Stomach smooth muscle (tissue), 2 donors: ENCODE data around the gene CHIT1.

ENCODE experiments used
- H3K27ac ChIP-seq: one replicate; pipeline ENCODE4 v1.7.0; 2013; ENCODE audit warnings: mild to moderate bottlenecking, low read length, inconsistent platforms
- H3K27me3 ChIP-seq, 2 donors: one replicate each; pipeline ENCODE4 v1.7.0; 2013; ENCODE audit warnings: low read length in 2 of 2; ENCODE audit not compliant: insufficient read depth in 2 of 2, control insufficient read depth in 1 of 2
- H3K36me3 ChIP-seq, 2 donors: one replicate each; pipeline ENCODE4 v1.7.0; 2013; ENCODE audit warnings: low read length in 2 of 2; ENCODE audit not compliant: control insufficient read depth in 2 of 2, insufficient read depth in 2 of 2
- H3K4me1 ChIP-seq: one replicate; pipeline ENCODE4 v1.7.0; 2013; ENCODE audit warnings: low read length; ENCODE audit not compliant: control insufficient read depth, insufficient read depth
- H3K4me3 ChIP-seq, 2 donors: one replicate each; pipeline ENCODE4 v1.7.0; 2013; ENCODE audit warnings: low read length in 2 of 2
- H3K9ac ChIP-seq, 2 donors: one replicate each; pipeline ENCODE4 v1.7.0; 2013; ENCODE audit warnings: low read length in 2 of 2, mild to moderate bottlenecking in 1 of 2
- H3K9me3 ChIP-seq, 2 donors: one replicate each; pipeline ENCODE4 v1.7.0; 2013; ENCODE audit warnings: low read length in 2 of 2; ENCODE audit not compliant: control insufficient read depth in 2 of 2
- donor health status: healthy.
- donor health status: Pancreatic carcinoma.

The CHIT1 gene

GRCh38 chr1:203174324-203174985, 55.0 kb downstream of the CHIT1 start:
- Histone ChIP-seq H3K4me1 (peaks cover 2% of the 10 kb centered on the region), H3K27me3 (no peaks in the 10 kb centered on the region), H3K27ac (no peak overlapping the region), H3K36me3 (no peaks in the 10 kb centered on the region), H3K9ac (no peak overlapping the region), H3K4me3 (no peak overlapping the region), H3K9me3 (no peaks in the 10 kb centered on the region)

- Histone ChIP-seq H3K27me3 (no peaks in the 10 kb centered on the region), H3K4me1 (peaks cover 2% of the 10 kb centered on the region), H3K9me3 (no peaks in the 10 kb centered on the region), H3K9ac (no peak overlapping the region), H3K4me3 (no peak overlapping the region), H3K27ac (no peak overlapping the region), H3K36me3 (no peaks in the 10 kb centered on the region)
These were observed 55.9 kb downstream of the CHIT1 start for GRCh38 chr1:203173566-203173965.

- Histone ChIP-seq H3K27me3 (no peaks in the 10 kb centered on the region), H3K9me3 (no peaks in the 10 kb centered on the region), H3K27ac (no peak overlapping the region), H3K4me1 (peaks cover 2% of the 10 kb centered on the region), H3K36me3 (no peaks in the 10 kb centered on the region), H3K4me3 (no peak overlapping the region), H3K9ac (no peak overlapping the region)
These were observed 56.4 kb downstream of the CHIT1 start for GRCh38 chr1:203173011-203173555.

- Histone ChIP-seq H3K4me3 (no peak overlapping the region), H3K27ac (no peak overlapping the region), H3K9ac (no peak overlapping the region), H3K4me1 (peaks cover 2% of the 10 kb centered on the region), H3K9me3 (no peaks in the 10 kb centered on the region), H3K27me3 (no peaks in the 10 kb centered on the region), H3K36me3 (no peaks in the 10 kb centered on the region)
These were observed 57.1 kb downstream of the CHIT1 start for GRCh38 chr1:203172184-203173010.

GRCh38 chr1:203171341-203172183, 57.9 kb downstream of the CHIT1 start:
- Histone ChIP-seq H3K9ac (no peak overlapping the region), H3K36me3 (no peaks in the 10 kb centered on the region)

GRCh38 chr1:203170625-203171330, 58.7 kb downstream of the CHIT1 start:
- Histone ChIP-seq H3K9me3 (no peaks in the 10 kb centered on the region), H3K27ac (no peak overlapping the region), H3K4me1 (no peaks in the 10 kb centered on the region), H3K36me3 (no peaks in the 10 kb centered on the region), H3K9ac (no peak overlapping the region), H3K4me3 (no peak overlapping the region), H3K27me3 (no peaks in the 10 kb centered on the region)

More at GRCh38 chr1:203171341-203172183, 57.9 kb downstream of the CHIT1 start:
- H3K9me3 ChIP-seq = no peaks in the 10 kb centered on the region
- peaks cover 2% of the 10 kb centered on the region for H3K4me1 ChIP-seq
- no peaks in the 10 kb centered on the region for H3K27me3 ChIP-seq
- H3K4me3 ChIP-seq = no peak overlapping the region
- H3K27ac ChIP-seq = no peak overlapping the region

- H3K9ac ChIP-seq = no peak overlapping the region
- no peak overlapping the region for H3K27ac ChIP-seq
- H3K9me3 ChIP-seq = no peaks in the 10 kb centered on the region
- no peak overlapping the region for H3K4me3 ChIP-seq
- no peaks in the 10 kb centered on the region for H3K36me3 ChIP-seq
- no peaks in the 10 kb centered on the region for H3K4me1 ChIP-seq
- H3K27me3 ChIP-seq = no peaks in the 10 kb centered on the region
These were observed 59.5 kb downstream of the CHIT1 start for GRCh38 chr1:203169770-203170520.

GRCh38 chr1:203168991-203169390, 60.5 kb downstream of the CHIT1 start:
- no peak overlapping the region for H3K4me3 ChIP-seq
- no peaks in the 10 kb centered on the region for H3K9me3 ChIP-seq
- no peaks in the 10 kb centered on the region for H3K27me3 ChIP-seq
- no peak overlapping the region for H3K9ac ChIP-seq
- H3K27ac ChIP-seq = no peak overlapping the region
- no peaks in the 10 kb centered on the region for H3K4me1 ChIP-seq
- H3K36me3 ChIP-seq = no peaks in the 10 kb centered on the region

- no peak overlapping the region for H3K27ac ChIP-seq
- no peaks in the 10 kb centered on the region for H3K36me3 ChIP-seq
- no peak overlapping the region for H3K4me3 ChIP-seq
- no peaks in the 10 kb centered on the region for H3K9me3 ChIP-seq
- H3K4me1 ChIP-seq = no peaks in the 10 kb centered on the region
- peaks cover 0 to 3% of the 10 kb centered on the region in 2 donors for H3K27me3 ChIP-seq
- no peak overlapping the region for H3K9ac ChIP-seq
These were observed 61.2 kb downstream of the CHIT1 start for GRCh38 chr1:203168256-203168786.
